IPS DF 4.7 (cell line): ENCODE data around the gene TFB1M.
"Not testable (repeated sequence)": the region's sequence is repeated elsewhere in the genome, so short reads cannot be mapped to it uniquely, and the experiment has no call there.

Source experiments
- DNase-seq: peaks from one replicate; pipeline ENCODE4 v3.0.0-alpha.2; 2013; ENCODE audit warnings: low spot score; ENCODE audit errors: extremely low read depth

The TFB1M gene

GRCh38 chr6:155314092-155314772 lies at the start of gene TFB1M:
TFB1M (minus strand) TSS chr6:155314484; CDS start chr6:155314428, 56 bp downstream.
- DNase-seq: peak; percentile 96

- DNase-seq: not testable (repeated sequence)
Measured at GRCh38 chr6:155364021-155364420, 49.7 kb upstream of the TFB1M start.

GRCh38 chr6:155362968-155363632 lies 48.8 kb upstream of the TFB1M start:
- not testable (repeated sequence) for DNase-seq

- no peak for DNase-seq
Measured at GRCh38 chr6:155354167-155354566, 39.9 kb upstream of the TFB1M start.

- DNase-seq: no peak
Measured at GRCh38 chr6:155352811-155353210, 38.5 kb upstream of the TFB1M start.

- DNase-seq: no peak
Measured at GRCh38 chr6:155352130-155352420, 37.8 kb upstream of the TFB1M start.

- no peak for DNase-seq
Measured at GRCh38 chr6:155351273-155352129, 37.2 kb upstream of the TFB1M start.

- DNase-seq: no peak
Measured at GRCh38 chr6:155349956-155350355, 35.7 kb upstream of the TFB1M start.

GRCh38 chr6:155349129-155349528 lies 34.8 kb upstream of the TFB1M start:
- DNase-seq: no peak

GRCh38 chr6:155347800-155348199 lies 33.5 kb upstream of the TFB1M start:
- DNase-seq: no peak

GRCh38 chr6:155346957-155347356 lies 32.7 kb upstream of the TFB1M start:
- no peak for DNase-seq

GRCh38 chr6:155344341-155345006 lies 30.2 kb upstream of the TFB1M start:
- no peak for DNase-seq

- no peak for DNase-seq
Measured at GRCh38 chr6:155341130-155341828, 27.0 kb upstream of the TFB1M start.

GRCh38 chr6:155340464-155341129 lies 26.3 kb upstream of the TFB1M start:
- no peak for DNase-seq

- not testable (repeated sequence) for DNase-seq
Measured at GRCh38 chr6:155339929-155340328, 25.6 kb upstream of the TFB1M start.

GRCh38 chr6:155338237-155338636 lies 24.0 kb upstream of the TFB1M start:
- DNase-seq: not testable (repeated sequence)

GRCh38 chr6:155335265-155335664 lies 21.0 kb upstream of the TFB1M start:
- no peak for DNase-seq

GRCh38 chr6:155334073-155334472 lies 19.8 kb upstream of the TFB1M start:
- DNase-seq: not testable (repeated sequence)

- DNase-seq: no peak
Measured at GRCh38 chr6:155333414-155333813, 19.1 kb upstream of the TFB1M start.

GRCh38 chr6:155330922-155331321 lies 16.6 kb upstream of the TFB1M start:
- no peak for DNase-seq
